Ovary (tissue), 3 donors: ENCODE data around the gene LNPEP.

Experiments used
- CTCF ChIP-seq, 3 donors: fragments of 450-650 bp in 2 of 3; fragments of 200-600 bp in 1 of 3; IDR thresholded peaks; one replicate each; pipeline versions ENCODE4 v1.5.1 to v1.8.0; 2016 to 2022; ENCODE audit warnings: antibody characterized with exemption in 3 of 3, mild to moderate bottlenecking in 1 of 3
- POLR2A ChIP-seq: fragments of 450-650 bp; IDR thresholded peaks from one replicate; pipeline ENCODE4 v1.6.1; 2017; ENCODE audit warnings: antibody characterized with exemption, mild to moderate bottlenecking, moderate library complexity
- donor health status: DM: no; HTN: no; CAD: no.

GRCh38 chr5:97063251-97063650 is 127.4 kb downstream of the LNPEP start:
- TF ChIP-seq CTCF (IDR thresholded peaks at IDR 0.05), result no peak
- no peak for TF ChIP-seq POLR2A
